ENCODE measurements around the gene CFAP70. TPM values are rescaled to one million over a fixed set of nuclear protein-coding genes. Genes with fewer than 3 reads are reported as not detected.
"Not testable (repeated sequence)": the region's sequence is repeated elsewhere in the genome, so short reads cannot be mapped to it uniquely, and the experiment has no call there.

The CFAP70 gene
- total RNA-seq, 2 experiments from 2014 or later = 0.20 to 0.31 TPM

DNA sequence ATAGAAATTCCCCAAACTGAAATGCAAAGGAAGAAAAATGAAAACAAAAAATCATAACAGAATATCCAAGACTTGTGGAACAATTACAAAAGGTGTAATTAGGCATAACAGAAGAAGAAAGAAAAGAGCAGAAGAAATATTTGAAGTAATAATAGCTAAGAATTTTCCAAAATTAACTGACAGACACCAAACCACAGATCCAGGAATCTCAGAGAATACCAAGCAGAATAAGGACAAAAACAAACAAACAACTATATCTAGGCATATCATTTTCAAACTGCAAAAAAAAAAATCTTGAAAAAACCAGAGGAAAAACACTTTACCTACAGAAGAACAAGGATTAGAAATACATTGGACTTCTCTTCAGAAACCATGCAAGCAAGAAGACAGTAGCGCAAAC lies 25.5 kb downstream of the CFAP70 start:
- intact Hi-C loops (cut with micrococcal nuclease) = no loop called here
- no peak overlapping the region for H3K4me3 Mint-ChIP-seq
- no peak for DNase-seq
- no peaks in the 10 kb centered on the region for H3K36me3 Mint-ChIP-seq (ENCODE audit: low read depth)
- H3K4me1 Mint-ChIP-seq (ENCODE audit: low read depth) = no peaks in the 10 kb centered on the region
- no peaks in the 10 kb centered on the region for H3K27me3 Mint-ChIP-seq (ENCODE audit: low read depth)
- CTCF ChIA-PET = no interaction called here
- H3K9me3 Mint-ChIP-seq = no peaks in the 10 kb centered on the region
- no peak overlapping the region for H3K27ac Mint-ChIP-seq

GRCh38 chr10:73332379-73332778 lies 26.3 kb downstream of the CFAP70 start:
- Mint-ChIP-seq H3K27ac (no peak overlapping the region), H3K4me3 (no peak overlapping the region), H3K4me1 (ENCODE audit: low read depth) (no peaks in the 10 kb centered on the region), H3K27me3 (ENCODE audit: low read depth) (no peaks in the 10 kb centered on the region), H3K9me3 (peaks cover 1% of the 10 kb centered on the region), H3K36me3 (ENCODE audit: low read depth) (no peaks in the 10 kb centered on the region)
- DNase-seq = no peak
- CTCF ChIA-PET = no interaction called here
- intact Hi-C loops (cut with micrococcal nuclease) = no loop called here

DNA sequence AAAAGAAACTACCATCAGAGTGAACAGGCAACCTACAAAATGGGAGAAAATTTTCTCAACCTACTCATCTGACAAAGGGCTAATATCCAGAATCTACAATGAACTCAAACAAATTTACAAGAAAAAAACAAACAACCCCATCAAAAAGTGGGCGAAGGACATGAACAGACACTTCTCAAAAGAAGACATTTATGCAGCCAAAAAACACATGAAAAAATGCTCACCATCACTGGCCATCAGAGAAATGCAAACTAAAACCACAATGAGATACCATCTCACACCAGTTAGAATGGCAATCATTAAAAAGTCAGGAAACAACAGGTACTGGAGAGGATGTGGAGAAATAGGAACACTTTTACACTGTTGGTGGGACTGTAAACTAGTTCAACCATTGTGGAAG lies 30.1 kb downstream of the CFAP70 start:
- H3K27ac Mint-ChIP-seq; H3K4me1 Mint-ChIP-seq (ENCODE audit: low read depth); H3K27me3 Mint-ChIP-seq (ENCODE audit: low read depth); CTCF ChIA-PET; H3K9me3 Mint-ChIP-seq; H3K4me3 Mint-ChIP-seq; intact Hi-C loops (cut with micrococcal nuclease); H3K36me3 Mint-ChIP-seq (ENCODE audit: low read depth); DNase-seq: not testable (repeated sequence)

GRCh38 chr10:73325290-73325689 lies 33.4 kb downstream of the CFAP70 start:
- H3K9me3 Mint-ChIP-seq; H3K27me3 Mint-ChIP-seq (ENCODE audit: low read depth); CTCF ChIA-PET; H3K4me1 Mint-ChIP-seq (ENCODE audit: low read depth); DNase-seq; H3K4me3 Mint-ChIP-seq; H3K36me3 Mint-ChIP-seq (ENCODE audit: low read depth); intact Hi-C loops (cut with micrococcal nuclease); H3K27ac Mint-ChIP-seq: not testable (repeated sequence)

DNA sequence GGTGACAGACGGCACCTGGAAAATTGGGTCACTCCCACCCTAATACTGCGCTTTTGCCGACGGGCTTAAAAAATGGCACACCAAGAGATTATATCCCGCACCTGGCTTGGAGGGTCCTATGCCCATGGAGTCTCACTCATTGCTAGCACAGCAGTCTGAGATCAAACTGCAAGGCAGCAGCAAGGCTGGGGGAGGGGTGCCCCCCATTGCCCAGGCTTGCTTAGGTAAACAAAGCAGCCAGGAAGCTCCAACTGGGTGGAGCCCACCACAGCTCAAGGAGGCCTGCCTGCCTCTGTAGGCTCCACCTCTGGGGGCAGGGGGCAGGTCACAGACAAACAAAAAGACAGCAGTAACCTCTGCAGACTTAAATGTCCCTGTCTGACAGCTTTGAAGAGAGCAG lies 35.1 kb downstream of the CFAP70 start:
- H3K4me1 Mint-ChIP-seq (ENCODE audit: low read depth); CTCF ChIA-PET; H3K9me3 Mint-ChIP-seq; H3K36me3 Mint-ChIP-seq (ENCODE audit: low read depth); H3K4me3 Mint-ChIP-seq; DNase-seq; H3K27me3 Mint-ChIP-seq (ENCODE audit: low read depth); intact Hi-C loops (cut with micrococcal nuclease); H3K27ac Mint-ChIP-seq: not testable (repeated sequence)

GRCh38 chr10:73310475-73310874 lies 48.2 kb downstream of the CFAP70 start:
- Mint-ChIP-seq H3K27me3 (ENCODE audit: low read depth) (no peaks in the 10 kb centered on the region), H3K9me3 (peaks cover 14% of the 10 kb centered on the region), H3K4me3 (no peak overlapping the region), H3K36me3 (ENCODE audit: low read depth) (peaks cover 12% of the 10 kb centered on the region), H3K27ac (no peak overlapping the region), H3K4me1 (ENCODE audit: low read depth) (no peaks in the 10 kb centered on the region)
- intact Hi-C loops (cut with micrococcal nuclease) = no loop called here
- DNase-seq = no peak
- CTCF ChIA-PET = no interaction called here

GRCh38 chr10:73307203-73307800 lies 51.4 kb downstream of the CFAP70 start:
- CTCF ChIA-PET = interaction anchor here (0.6 kb wide), 1 partner anchor 622 kb away, joined by 3 read pairs; no protein-coding TSS in a partner anchor
- intact Hi-C loops (cut with micrococcal nuclease) = no loop called here
- Mint-ChIP-seq H3K9me3 (peaks cover 14% of the 10 kb centered on the region), H3K27me3 (ENCODE audit: low read depth) (no peaks in the 10 kb centered on the region), H3K4me1 (ENCODE audit: low read depth) (no peaks in the 10 kb centered on the region), H3K4me3 (no peak overlapping the region), H3K36me3 (ENCODE audit: low read depth) (peaks cover 12% of the 10 kb centered on the region), H3K27ac (no peak overlapping the region)
- DNase-seq = no peak

- no peak overlapping the region for H3K27ac Mint-ChIP-seq
- CTCF ChIA-PET = no interaction called here
- intact Hi-C loops (cut with micrococcal nuclease) = no loop called here
- H3K4me1 Mint-ChIP-seq (ENCODE audit: low read depth) = no peaks in the 10 kb centered on the region
- H3K36me3 Mint-ChIP-seq (ENCODE audit: low read depth) = peaks cover 12% of the 10 kb centered on the region
- no peak overlapping the region for H3K4me3 Mint-ChIP-seq
- DNase-seq = no peak
- no peaks in the 10 kb centered on the region for H3K27me3 Mint-ChIP-seq (ENCODE audit: low read depth)
- H3K9me3 Mint-ChIP-seq = peaks cover 14% of the 10 kb centered on the region
Observed at GRCh38 chr10:73306171-73306708, 52.4 kb downstream of the CFAP70 start.

DNA sequence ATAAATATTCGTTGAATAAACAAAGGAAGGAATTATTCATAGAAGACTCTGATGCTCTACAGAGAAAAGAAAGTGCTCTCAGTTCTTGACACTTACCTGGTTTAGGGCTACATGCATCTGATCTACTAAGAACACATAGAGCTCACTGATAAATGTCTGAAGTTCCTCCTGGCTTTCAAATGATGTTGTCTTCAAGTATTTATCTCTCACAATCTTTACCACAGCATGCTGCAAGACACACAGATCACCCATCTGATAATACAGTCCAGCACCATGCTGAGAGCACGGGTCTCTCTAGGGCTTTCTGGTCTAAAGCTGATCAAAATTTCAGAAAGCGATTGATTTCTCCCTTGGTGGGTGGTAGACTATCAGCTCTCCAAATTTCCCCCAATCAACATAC lies 61.7 kb downstream of the CFAP70 start:
- Mint-ChIP-seq H3K36me3 (ENCODE audit: low read depth) (no peaks in the 10 kb centered on the region), H3K9me3 (no peaks in the 10 kb centered on the region), H3K4me3 (no peak overlapping the region), H3K4me1 (ENCODE audit: low read depth) (no peaks in the 10 kb centered on the region), H3K27me3 (ENCODE audit: low read depth) (no peaks in the 10 kb centered on the region), H3K27ac (no peak overlapping the region)
- no peak for DNase-seq
- intact Hi-C loops (cut with micrococcal nuclease) = no loop called here
- CTCF ChIA-PET = no interaction called here

DNA sequence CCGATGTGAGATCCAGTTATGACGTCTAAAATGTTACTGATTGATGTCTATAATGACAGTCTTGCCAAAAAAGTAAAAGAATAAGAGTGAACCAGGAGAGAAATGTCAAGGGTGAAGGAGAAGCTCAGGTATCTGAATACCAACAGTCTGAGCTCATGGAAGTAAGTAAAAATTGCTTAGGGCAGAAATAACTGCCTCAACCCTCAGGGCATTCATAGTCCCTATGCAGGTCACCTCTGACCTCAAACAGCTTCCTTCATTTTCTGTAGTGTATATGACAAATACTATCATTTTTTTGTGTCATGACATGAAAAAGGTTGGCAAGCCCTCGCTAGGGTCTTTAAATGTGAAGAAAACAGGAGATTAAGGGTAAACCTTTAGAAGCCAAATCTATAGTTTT lies 65.2 kb downstream of the CFAP70 start:
- intact Hi-C loops (cut with micrococcal nuclease) = no loop called here
- no peaks in the 10 kb centered on the region for H3K27me3 Mint-ChIP-seq (ENCODE audit: low read depth)
- H3K27ac Mint-ChIP-seq = no peak overlapping the region
- DNase-seq = no peak
- H3K36me3 Mint-ChIP-seq (ENCODE audit: low read depth) = peaks cover 8% of the 10 kb centered on the region
- no peak overlapping the region for H3K4me3 Mint-ChIP-seq
- CTCF ChIA-PET = interaction anchor here (0.6 kb wide), 1 partner anchor 216 kb away, joined by 4 read pairs; no protein-coding TSS in a partner anchor
- H3K9me3 Mint-ChIP-seq = peaks cover 2% of the 10 kb centered on the region
- H3K4me1 Mint-ChIP-seq (ENCODE audit: low read depth) = no peaks in the 10 kb centered on the region

DNA sequence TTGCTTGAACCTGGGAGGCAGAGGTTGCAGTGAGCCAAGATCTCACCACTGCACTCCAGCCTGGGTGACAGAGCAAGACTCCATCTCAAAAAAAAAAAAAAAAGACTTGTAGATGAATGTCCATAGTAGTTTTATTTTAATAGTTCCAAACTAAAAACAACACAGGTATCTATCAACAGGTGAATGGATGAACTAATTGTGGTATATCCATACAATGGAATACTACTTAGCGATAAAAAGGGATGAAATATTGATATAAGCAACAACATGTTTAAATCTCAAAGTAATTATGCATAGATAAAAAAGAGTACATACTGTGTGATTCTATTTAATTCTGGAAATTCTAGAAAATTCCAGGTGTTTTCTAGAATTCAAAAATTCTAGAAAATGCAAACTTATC lies 68.7 kb downstream of the CFAP70 start:
- DNase-seq = no peak
- H3K36me3 Mint-ChIP-seq (ENCODE audit: low read depth) = peaks cover 8% of the 10 kb centered on the region
- peaks cover 2% of the 10 kb centered on the region for H3K9me3 Mint-ChIP-seq
- intact Hi-C loops (cut with micrococcal nuclease) = no loop called here
- no peak overlapping the region for H3K27ac Mint-ChIP-seq
- H3K27me3 Mint-ChIP-seq (ENCODE audit: low read depth) = no peaks in the 10 kb centered on the region
- no peaks in the 10 kb centered on the region for H3K4me1 Mint-ChIP-seq (ENCODE audit: low read depth)
- CTCF ChIA-PET = no interaction called here
- H3K4me3 Mint-ChIP-seq = no peak overlapping the region

GRCh38 chr10:73287441-73287840 lies 71.2 kb downstream of the CFAP70 start:
- Mint-ChIP-seq H3K4me3 (no peak overlapping the region), H3K27ac (no peak overlapping the region), H3K9me3 (peaks cover 2% of the 10 kb centered on the region), H3K27me3 (ENCODE audit: low read depth) (no peaks in the 10 kb centered on the region), H3K36me3 (ENCODE audit: low read depth) (peaks cover 8% of the 10 kb centered on the region), H3K4me1 (ENCODE audit: low read depth) (no peaks in the 10 kb centered on the region)
- intact Hi-C loops (cut with micrococcal nuclease) = no loop called here
- CTCF ChIA-PET = no interaction called here
- no peak for DNase-seq

DNA sequence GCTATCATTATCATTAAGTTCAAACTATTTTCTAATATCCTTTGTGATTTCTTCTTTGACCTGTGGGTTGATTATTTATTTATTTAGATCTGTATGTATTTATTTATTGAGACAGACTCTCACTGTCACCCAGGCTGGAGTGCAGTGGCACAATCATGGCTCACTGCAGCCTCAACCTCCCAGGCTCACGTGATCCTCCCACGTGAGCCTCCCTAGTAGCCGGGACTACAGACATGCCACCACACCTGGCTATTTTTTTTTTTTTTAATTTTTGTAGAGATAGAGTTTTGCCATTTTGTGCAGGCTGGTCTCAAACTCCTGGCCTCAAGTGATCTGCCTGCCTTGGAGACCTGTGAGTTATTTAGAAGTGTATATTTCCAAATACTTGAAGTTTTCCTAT lies 77.6 kb downstream of the CFAP70 start:
- no peak for DNase-seq
- Mint-ChIP-seq H3K9me3 (no peaks in the 10 kb centered on the region), H3K4me1 (ENCODE audit: low read depth) (no peaks in the 10 kb centered on the region), H3K4me3 (no peak overlapping the region), H3K27me3 (ENCODE audit: low read depth) (no peaks in the 10 kb centered on the region), H3K36me3 (ENCODE audit: low read depth) (no peaks in the 10 kb centered on the region), H3K27ac (no peak overlapping the region)
- CTCF ChIA-PET = no interaction called here
- intact Hi-C loops (cut with micrococcal nuclease) = no loop called here

All from activated naive CD4-positive, alpha-beta T cell treated with anti-CD3 and anti-CD28 coated beads for 36 hours (primary cell).